WERI-Rb-1 (cell line): ENCODE data around the gene MYH15.

Source experiments
- DNase-seq: peaks from one replicate; pipeline ENCODE4 v3.0.0-alpha.2; 2020
- H3K27ac ChIP-seq: fragments of 250-450 bp; sonication (Bioruptor Pico); 2 replicates; pipeline ENCODE4 v1.5.1; 2020; ENCODE audit warnings: mild to moderate bottlenecking, moderate library complexity
- H3K27me3 ChIP-seq: fragments of 250-450 bp; sonication (Bioruptor Pico); 2 replicates; pipeline ENCODE4 v1.5.1; 2021; ENCODE audit warnings: mild to moderate bottlenecking, low read depth, moderate library complexity; ENCODE audit not compliant: insufficient read depth, severe bottlenecking
- H3K36me3 ChIP-seq: fragments of 250-450 bp; sonication (Bioruptor Pico); 2 replicates; pipeline ENCODE4 v1.5.1; 2020; ENCODE audit warnings: mild to moderate bottlenecking, moderate library complexity
- H3K4me3 ChIP-seq: 2 replicates; pipeline ENCODE4 v1.5.1; 2011; ENCODE audit warnings: low read depth, mild to moderate bottlenecking, control low read depth, low read length
- H3K9me3 ChIP-seq: fragments of 250-450 bp; sonication (Bioruptor Pico); 2 replicates; pipeline ENCODE4 v1.5.1; 2021; ENCODE audit warnings: mild to moderate bottlenecking, moderate library complexity; ENCODE audit not compliant: severe bottlenecking
- TF ChIP-seq, protein P1 (sequence below): IDR thresholded peaks from 2 replicates; pipeline ENCODE4 v1.5.1; 2011; ENCODE audit warnings: low read depth, mild to moderate bottlenecking, control low read depth, inconsistent platforms, low read length

The MYH15 gene

DNA sequence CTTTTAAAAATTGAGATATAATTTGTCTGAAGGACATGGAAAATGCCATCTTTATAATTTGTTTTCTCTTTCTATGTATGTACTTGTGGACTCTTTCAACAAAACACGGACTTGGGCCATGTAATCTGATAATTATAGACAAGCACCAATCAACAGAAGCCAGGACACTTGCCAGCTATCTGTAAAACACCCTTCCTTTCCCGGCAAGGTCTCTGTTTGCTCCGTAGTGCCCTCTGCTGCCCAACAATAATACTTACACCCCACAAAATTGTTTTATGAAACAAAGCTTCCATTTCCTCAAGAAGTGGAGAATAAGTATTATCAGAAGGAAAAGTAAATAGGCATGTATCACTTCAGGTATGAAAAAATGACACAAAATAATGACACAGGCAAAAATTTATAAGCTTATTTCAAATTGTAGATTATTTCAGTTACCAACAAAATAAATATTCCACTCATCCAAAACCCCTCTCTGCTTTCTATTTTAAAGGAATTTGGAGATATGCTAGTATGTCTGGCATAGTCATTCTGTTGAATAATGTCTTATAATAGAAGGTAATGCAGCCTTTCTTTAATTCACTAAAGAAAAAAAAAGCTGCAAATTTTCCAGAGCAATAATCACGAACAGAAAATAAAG, 32.8 kb downstream of the MYH15 start:
- no peaks in the 10 kb centered on the region for H3K27me3 ChIP-seq
- H3K27ac ChIP-seq: no peak overlapping the region
- no peak overlapping the region for H3K4me3 ChIP-seq
- DNase-seq: peak; percentile 70
- H3K36me3 ChIP-seq: no peaks in the 10 kb centered on the region
- no peaks in the 10 kb centered on the region for H3K9me3 ChIP-seq
- TF ChIP-seq, protein P1, sequence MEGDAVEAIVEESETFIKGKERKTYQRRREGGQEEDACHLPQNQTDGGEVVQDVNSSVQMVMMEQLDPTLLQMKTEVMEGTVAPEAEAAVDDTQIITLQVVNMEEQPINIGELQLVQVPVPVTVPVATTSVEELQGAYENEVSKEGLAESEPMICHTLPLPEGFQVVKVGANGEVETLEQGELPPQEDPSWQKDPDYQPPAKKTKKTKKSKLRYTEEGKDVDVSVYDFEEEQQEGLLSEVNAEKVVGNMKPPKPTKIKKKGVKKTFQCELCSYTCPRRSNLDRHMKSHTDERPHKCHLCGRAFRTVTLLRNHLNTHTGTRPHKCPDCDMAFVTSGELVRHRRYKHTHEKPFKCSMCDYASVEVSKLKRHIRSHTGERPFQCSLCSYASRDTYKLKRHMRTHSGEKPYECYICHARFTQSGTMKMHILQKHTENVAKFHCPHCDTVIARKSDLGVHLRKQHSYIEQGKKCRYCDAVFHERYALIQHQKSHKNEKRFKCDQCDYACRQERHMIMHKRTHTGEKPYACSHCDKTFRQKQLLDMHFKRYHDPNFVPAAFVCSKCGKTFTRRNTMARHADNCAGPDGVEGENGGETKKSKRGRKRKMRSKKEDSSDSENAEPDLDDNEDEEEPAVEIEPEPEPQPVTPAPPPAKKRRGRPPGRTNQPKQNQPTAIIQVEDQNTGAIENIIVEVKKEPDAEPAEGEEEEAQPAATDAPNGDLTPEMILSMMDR: peak; percentile 66

DNA sequence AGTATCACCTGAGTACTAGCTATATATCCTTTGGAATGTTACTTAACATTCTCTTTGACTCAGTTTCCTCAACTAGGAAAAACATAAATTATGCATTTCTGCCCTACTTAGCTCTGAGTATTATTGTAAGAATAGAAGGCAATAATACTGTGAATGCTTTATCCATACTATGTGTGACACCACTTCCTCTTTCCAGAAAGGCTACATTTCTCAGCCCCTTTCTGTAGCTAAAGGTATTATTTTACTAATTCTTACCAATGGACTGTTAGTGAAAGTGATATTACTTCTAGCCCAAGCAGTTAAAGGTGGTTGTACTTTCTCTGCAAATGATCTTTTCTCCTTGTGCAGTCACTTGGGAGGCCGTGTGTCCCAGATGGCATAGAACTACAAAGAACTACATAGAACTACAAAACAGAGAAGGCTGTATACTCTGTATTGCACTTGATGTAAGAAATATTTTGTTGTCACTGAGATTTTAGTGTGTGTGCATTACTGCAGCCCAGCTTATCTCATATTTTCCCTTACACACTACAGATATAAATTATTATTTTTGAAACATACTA, 35.1 kb downstream of the MYH15 start:
- Histone ChIP-seq H3K27me3 (no peaks in the 10 kb centered on the region), H3K27ac (no peak overlapping the region), H3K36me3 (no peaks in the 10 kb centered on the region), H3K4me3 (no peak overlapping the region), H3K9me3 (no peaks in the 10 kb centered on the region)
- DNase-seq: no peak
- TF ChIP-seq, protein P1: no peak

DNA sequence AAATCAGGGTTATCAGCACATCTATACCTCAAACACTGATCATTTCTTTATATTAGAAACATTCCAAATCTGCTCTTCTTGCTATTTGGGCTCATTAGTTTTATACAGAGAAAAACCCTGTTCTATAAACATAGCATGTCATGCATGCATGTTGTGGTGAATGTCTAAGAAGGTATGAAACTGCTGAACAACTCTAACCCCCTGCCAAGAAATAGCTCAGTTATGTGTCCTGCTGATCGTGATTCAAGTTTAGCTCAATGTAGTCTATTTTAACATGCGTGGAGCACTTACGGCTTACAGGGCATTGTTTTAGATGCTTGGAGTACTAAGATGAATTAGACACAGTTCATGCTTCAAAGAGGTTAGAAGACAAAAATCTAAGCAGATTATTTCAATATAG, 35.8 kb downstream of the MYH15 start:
- H3K36me3 ChIP-seq: no peaks in the 10 kb centered on the region
- no peak for DNase-seq

GRCh38 chr3:108473711-108474110, 36.7 kb downstream of the MYH15 start:
- no peak overlapping the region for H3K4me3 ChIP-seq
- H3K9me3 ChIP-seq: no peaks in the 10 kb centered on the region
- DNase-seq: no peak
- TF ChIP-seq, protein P1: no peak
- H3K36me3 ChIP-seq: no peaks in the 10 kb centered on the region
- no peak overlapping the region for H3K27ac ChIP-seq
- H3K27me3 ChIP-seq: no peaks in the 10 kb centered on the region

More for the DNA sequence above, 35.8 kb downstream of the MYH15 start:
- Histone ChIP-seq H3K27me3 (no peaks in the 10 kb centered on the region), H3K9me3 (no peaks in the 10 kb centered on the region), H3K27ac (no peak overlapping the region), H3K4me3 (no peak overlapping the region)
- TF ChIP-seq, protein P1: no peak

DNA sequence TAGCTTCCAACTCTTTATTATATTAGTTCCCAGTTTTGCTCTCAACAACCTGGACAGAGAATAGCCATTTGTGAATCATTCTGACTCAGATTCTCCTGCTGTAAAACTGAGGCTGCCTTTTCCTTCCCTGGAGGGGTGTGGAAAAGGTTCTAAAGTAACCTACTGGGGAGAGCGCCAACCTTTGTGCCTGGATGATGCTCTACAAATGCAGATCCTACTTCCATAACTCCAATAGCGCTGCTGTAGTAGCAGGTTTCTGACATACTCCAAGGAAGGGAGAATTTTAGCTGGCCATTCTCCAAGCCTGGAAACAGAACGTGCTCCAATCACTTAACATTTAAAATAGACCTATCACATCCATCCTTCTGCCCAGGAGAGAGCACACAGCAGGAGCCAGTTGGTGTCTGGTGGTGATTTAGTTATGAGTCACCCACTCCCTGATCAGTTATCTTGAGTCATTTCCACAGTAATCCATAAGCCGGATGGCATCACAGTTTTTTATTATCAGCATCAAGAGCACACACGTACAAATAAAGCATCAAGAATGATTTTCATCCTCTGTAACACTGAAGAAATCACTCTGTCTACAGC, 38.3 kb downstream of the MYH15 start:
- Histone ChIP-seq H3K36me3 (no peaks in the 10 kb centered on the region), H3K4me3 (no peak overlapping the region), H3K27ac (peak overlapping the region; percentile 20; the same call in 1 of the 2 replicates), H3K9me3 (no peaks in the 10 kb centered on the region), H3K27me3 (no peaks in the 10 kb centered on the region)
- DNase-seq: peak; percentile 32
- TF ChIP-seq, protein P1: no peak

GRCh38 chr3:108471426-108471825, 39.0 kb downstream of the MYH15 start:
- TF ChIP-seq, protein P1: no peak
- H3K4me3 ChIP-seq: no peak overlapping the region
- H3K27me3 ChIP-seq: no peaks in the 10 kb centered on the region
- H3K36me3 ChIP-seq: no peaks in the 10 kb centered on the region
- peak; percentile 33 for DNase-seq
- H3K9me3 ChIP-seq: no peaks in the 10 kb centered on the region
- H3K27ac ChIP-seq: peak overlapping the region; percentile 40
